Upper lobe of left lung (tissue), 6 donors: ENCODE results near the gene PAK4. TPM values are rescaled to one million over a fixed set of nuclear protein-coding genes. Genes with fewer than 3 reads are reported as not detected.

Source experiments
- ATAC-seq, 2 donors: fragments of 200-7000 bp; cut with Tn5 transposase; one replicate each; pipeline ENCODE4 v1.9.1; 2022; ENCODE audit warnings: mild to moderate bottlenecking in 2 of 2, moderate library complexity in 2 of 2; ENCODE audit not compliant: low FRiP score in 2 of 2
- DNase-seq, 2 donors: peaks; one replicate each; pipeline ENCODE4 v3.0.0-alpha.2; 2019 to 2020
- H3K27ac ChIP-seq, 4 donors: fragments of 200-600 bp; sonication (generic); one replicate each; pipeline ENCODE4 v1.5.1; 2016 to 2019
- H3K27me3 ChIP-seq, 4 donors: fragments of 200-600 bp; sonication (generic); one replicate each; pipeline ENCODE4 v1.5.1; 2017 to 2019
- H3K36me3 ChIP-seq, 4 donors: fragments of 200-600 bp; sonication (generic); one replicate each; pipeline ENCODE4 v1.5.1; 2016 to 2019
- H3K4me1 ChIP-seq, 4 donors: fragments of 200-600 bp; sonication (generic); one replicate each; pipeline ENCODE4 v1.5.1; 2018 to 2019
- H3K4me3 ChIP-seq, 4 donors: fragments of 200-600 bp; sonication (generic); one replicate each; pipeline ENCODE4 v1.5.1; 2017 to 2019; ENCODE audit warnings: mild to moderate bottlenecking in 2 of 4, moderate library complexity in 1 of 4
- H3K9me3 ChIP-seq, 4 donors: fragments of 200-600 bp; sonication (generic); one replicate each; pipeline ENCODE4 v1.5.1; 2018 to 2019
- CTCF ChIP-seq, 6 experiments: fragments of 450-650 bp in 4 of 6; fragments of 200-600 bp in 2 of 6; sonication (generic) in 2 of 6; IDR thresholded peaks; one replicate each; pipeline ENCODE4 v1.5.1; 2016 to 2019; ENCODE audit warnings: antibody characterized with exemption in 6 of 6
- EP300 ChIP-seq, 4 donors: sonication (generic); formaldehyde crosslinking; IDR thresholded peaks; one replicate each; pipeline ENCODE4 v1.5.1; 2017; ENCODE audit warnings: antibody characterized with exemption in 4 of 4, control low read depth in 2 of 4
- POLR2A ChIP-seq, 4 donors: fragments of 450-650 bp; IDR thresholded peaks; one replicate each; pipeline ENCODE4 v1.5.1; 2016 to 2017; ENCODE audit warnings: antibody characterized with exemption in 4 of 4, mild to moderate bottlenecking in 2 of 4
- POLR2AphosphoS5 ChIP-seq, 2 donors: sonication (generic); formaldehyde crosslinking; IDR thresholded peaks; one replicate each; pipeline ENCODE4 v1.5.1; 2017; ENCODE audit warnings: antibody characterized with exemption in 2 of 2
- WGBS, 2 donors: methylation state at CpG; one replicate each; pipeline ENCODE4 v1.1.5; 2017 to 2018; 5-methylcytosine and 5-hydroxymethylcytosine counted together
- total RNA-seq, 6 donors: library from RNA; depleted of rRNA in 4 of 6; stranded (reverse); fragments of >200 nt in 4 of 6; gene quantifications; one replicate each; pipeline versions ENCODE4 v1.1.0 to v1.2.1, GENCODE V29; 2016 to 2021
- donor health status: DM: no; HTN: no; CAD: no; lungs with moderate emphysema.
- donor health status: DM: no; HTN: yes; CAD: no; lungs with severe emphysema.

Gene PAK4
- total RNA-seq, 6 donors from 2014 or later: 23.4 to 88.2 (median 54.4) TPM

- Histone ChIP-seq H3K27me3 (no peaks in the 10 kb centered on the region), H3K4me3 (no peak overlapping the region), H3K36me3 (peaks cover 0 to 4% (median 2%) of the 10 kb centered on the region in 4 donors), H3K4me1 (peaks cover 66 to 92% (median 85%) of the 10 kb centered on the region in 4 donors), H3K27ac (peak overlapping the region; percentile 46 to 74 (median 60)), H3K9me3 (no peaks in the 10 kb centered on the region)
- WGBS, 2 donors: 60 to 88% methylated on average over 5 to 17 of the region's 21 CpGs
- DNase-seq: no peak
- peak in 1 of 2 donors; percentile 46 for ATAC-seq
- TF ChIP-seq POLR2A (IDR thresholded peaks at IDR 0.05) (no peak), CTCF (IDR thresholded peaks at IDR 0.05) (no peak), EP300 (IDR thresholded peaks at IDR 0.05) (no peak), POLR2AphosphoS5 (IDR thresholded peaks at IDR 0.05) (no peak)
These were observed 35.5 kb downstream of the PAK4 start for GRCh38 chr19:39160889-39161672.

- ATAC-seq: no peak
- Histone ChIP-seq H3K4me1 (peaks cover 65 to 92% (median 80%) of the 10 kb centered on the region in 4 donors), H3K36me3 (peaks cover 0 to 4% (median 2%) of the 10 kb centered on the region in 4 donors), H3K27ac (peak overlapping the region in 3 of 4 donors; percentile 11 to 74 (median 61)), H3K9me3 (no peaks in the 10 kb centered on the region), H3K27me3 (no peaks in the 10 kb centered on the region), H3K4me3 (no peak overlapping the region)
- DNase-seq: no peak
- 83 to 84% methylated on average over 15 of the region's 15 CpGs for WGBS, 2 donors
- TF ChIP-seq CTCF (IDR thresholded peaks at IDR 0.05): no peak
- no peak for TF ChIP-seq EP300 (IDR thresholded peaks at IDR 0.05)
- no peak for TF ChIP-seq POLR2AphosphoS5 (IDR thresholded peaks at IDR 0.05)
These were observed 37.0 kb downstream of the PAK4 start for GRCh38 chr19:39162441-39163043.

GRCh38 chr19:39163621-39164020 lies 38.0 kb downstream of the PAK4 start:
- Histone ChIP-seq H3K9me3 (no peaks in the 10 kb centered on the region), H3K36me3 (peaks cover 0 to 4% (median 2%) of the 10 kb centered on the region in 4 donors), H3K27me3 (no peaks in the 10 kb centered on the region), H3K4me1 (peaks cover 62 to 92% (median 78%) of the 10 kb centered on the region in 4 donors), H3K27ac (peak overlapping the region in 2 of 4 donors; percentile 66 to 86), H3K4me3 (no peak overlapping the region)
- WGBS, 2 donors: 79 to 80% methylated on average over 7 to 9 of the region's 9 CpGs
- no peak for DNase-seq
- ATAC-seq: no peak
- TF ChIP-seq POLR2A (IDR thresholded peaks at IDR 0.05) (no peak), POLR2AphosphoS5 (IDR thresholded peaks at IDR 0.05) (no peak), CTCF (IDR thresholded peaks at IDR 0.05) (no peak)

GRCh38 chr19:39164289-39164688 lies 38.7 kb downstream of the PAK4 start:
- ATAC-seq (no peak), DNase-seq (no peak)
- H3K36me3 ChIP-seq: peaks cover 0 to 1% (median under 1%) of the 10 kb centered on the region in 4 donors
- H3K4me3 ChIP-seq: no peak overlapping the region
- WGBS, 2 donors: 90 to 95% methylated on average over 6 of the region's 6 CpGs
- no peaks in the 10 kb centered on the region for H3K9me3 ChIP-seq
- H3K4me1 ChIP-seq: peaks cover 56 to 90% (median 74%) of the 10 kb centered on the region in 4 donors
- peak overlapping the region in 2 of 4 donors; percentile 66 to 86 for H3K27ac ChIP-seq
- no peaks in the 10 kb centered on the region for H3K27me3 ChIP-seq
- TF ChIP-seq POLR2AphosphoS5 (IDR thresholded peaks at IDR 0.05) (no peak), CTCF (IDR thresholded peaks at IDR 0.05) (no peak), EP300 (IDR thresholded peaks at IDR 0.05) (no peak), POLR2A (IDR thresholded peaks at IDR 0.05) (no peak)
